ENCODE data around the gene RPTOR. TPM values are rescaled to one million over a fixed set of nuclear protein-coding genes. Genes with fewer than 3 reads are reported as not detected.

RPTOR gene
- total RNA-seq, 1 donor, result 30.0 TPM

GRCh38 chr17:80847496-80848230 is 303.0 kb downstream of the RPTOR start:
- no peak for DNase-seq (ENCODE audit: low read depth)
- no peak overlapping the region for H3K4me3 ChIP-seq (ENCODE audit: low read depth, low read length)
- TF ChIP-seq CTCF (IDR thresholded peaks at IDR 0.05; ENCODE audit: insufficient read depth, low read length), result no peak

GRCh38 chr17:80848449-80849102 is 303.9 kb downstream of the RPTOR start:
- no peak for TF ChIP-seq CTCF (IDR thresholded peaks at IDR 0.05; ENCODE audit: insufficient read depth, low read length)

GRCh38 chr17:80849119-80849518 is 304.5 kb downstream of the RPTOR start:
- no peak for DNase-seq (ENCODE audit: low read depth)

More at GRCh38 chr17:80848449-80849102, 303.9 kb downstream of the RPTOR start:
- no peak for DNase-seq (ENCODE audit: low read depth)
- no peak overlapping the region for H3K4me3 ChIP-seq (ENCODE audit: low read depth, low read length)

GRCh38 chr17:80850109-80850508 is 305.5 kb downstream of the RPTOR start:
- DNase-seq (ENCODE audit: low read depth), result no peak
- TF ChIP-seq CTCF (IDR thresholded peaks at IDR 0.05; ENCODE audit: insufficient read depth, low read length), result no peak
- H3K4me3 ChIP-seq (ENCODE audit: low read depth, low read length), result no peak overlapping the region

More at GRCh38 chr17:80849119-80849518, 304.5 kb downstream of the RPTOR start:
- TF ChIP-seq CTCF (IDR thresholded peaks at IDR 0.05; ENCODE audit: insufficient read depth, low read length), result no peak
- H3K4me3 ChIP-seq (ENCODE audit: low read depth, low read length), result no peak overlapping the region

GRCh38 chr17:80850817-80851216 is 306.2 kb downstream of the RPTOR start:
- DNase-seq (ENCODE audit: low read depth), result no peak

GRCh38 chr17:80851277-80851925 is 306.8 kb downstream of the RPTOR start:
- DNase-seq (ENCODE audit: low read depth), result no peak
- H3K4me3 ChIP-seq (ENCODE audit: low read depth, low read length), result no peak overlapping the region
- TF ChIP-seq CTCF (IDR thresholded peaks at IDR 0.05; ENCODE audit: insufficient read depth, low read length), result no peak

More at GRCh38 chr17:80850817-80851216, 306.2 kb downstream of the RPTOR start:
- TF ChIP-seq CTCF (IDR thresholded peaks at IDR 0.05; ENCODE audit: insufficient read depth, low read length), result no peak
- H3K4me3 ChIP-seq (ENCODE audit: low read depth, low read length), result no peak overlapping the region

All from fibroblast of the aortic adventitia (primary cell).